H1 (cell line): Measurements from ENCODE around the gene CACNA1F. TPM values are rescaled to one million over a fixed set of nuclear protein-coding genes. Genes with fewer than 3 reads are reported as not detected.

ENCODE experiments used
- CTCF ChIA-PET: fragments of 300-600 bp; sonication (Branson Sonifier 250); formaldehyde crosslinking; loops from one replicate; lab custom pipeline; 2021; ENCODE audit not compliant: partially characterized antibody; lab: Charles Lee
- POLR2A ChIA-PET: fragments of 300-600 bp; sonication (Branson Sonifier 250); formaldehyde crosslinking; loops from one replicate; lab custom pipeline; 2021; ENCODE audit warnings: inconsistent platforms; ENCODE audit not compliant: partially characterized antibody; lab: Charles Lee
- DNase-seq, 2 experiments: peaks; one replicate each; pipeline versions ENCODE4 v3.0.0 to v3.0.0-alpha.2; 2010 to 2022; ENCODE audit warnings: low spot score in 2 of 2, low read depth in 1 of 2, mixed read lengths in 1 of 2
- FAIRE-seq: peaks from 2 replicates; lab custom pipeline; 2011; peaks lifted over from hg19 to GRCh38; lab: Jason Lieb, UNC
- H2AFZ ChIP-seq: 2 replicates; pipeline ENCODE4 v1.8.1; 2012; ENCODE audit warnings: low read length, inconsistent platforms
- H2AK5ac ChIP-seq: 2 replicates; pipeline ENCODE4 v1.6.1; 2013; ENCODE audit warnings: low read depth, low read length
- H2BK120ac ChIP-seq: replicated peaks from 2 replicates; pipeline ENCODE3; 2013; ENCODE audit warnings: low read depth, low read length, inconsistent platforms
- H2BK12ac ChIP-seq: 2 replicates; pipeline ENCODE4 v1.6.1; 2013; ENCODE audit warnings: low read depth, low read length
- H2BK15ac ChIP-seq: 2 replicates; pipeline ENCODE4 v1.6.1; 2013; ENCODE audit warnings: low read length
- H2BK20ac ChIP-seq: 2 replicates; pipeline ENCODE4 v1.6.1; 2013; ENCODE audit warnings: low read length
- H2BK5ac ChIP-seq: 2 replicates; pipeline ENCODE4 v1.6.1; 2013; ENCODE audit warnings: low read depth, low read length
- H3K14ac ChIP-seq: 2 replicates; pipeline ENCODE4 v1.6.1; 2013; ENCODE audit warnings: inconsistent platforms; ENCODE audit not compliant: insufficient read length
- H3K18ac ChIP-seq: 2 replicates; pipeline ENCODE4 v1.6.1; 2013; ENCODE audit warnings: low read length; ENCODE audit errors: extremely low read depth
- H3K23ac ChIP-seq: 2 replicates; pipeline ENCODE4 v1.6.1; 2013; ENCODE audit warnings: inconsistent platforms; ENCODE audit not compliant: insufficient read length
- H3K23me2 ChIP-seq: 2 replicates; pipeline ENCODE4 v1.6.1; 2013; ENCODE audit warnings: low read depth, low read length
- H3K27ac ChIP-seq: 2 replicates; pipeline ENCODE4 v1.6.1; 2011; ENCODE audit warnings: low read depth, low read length, inconsistent platforms
- H3K27me3 ChIP-seq, 4 experiments: replicated peaks in 1 of 4; 1 replicate in 1 of 4; 2 replicates in 3 of 4; pipeline versions ENCODE4 v1.6.1 to v1.8.1; 2011 to 2013; ENCODE audit warnings: low read length in 3 of 4, mild to moderate bottlenecking in 3 of 4, inconsistent platforms in 2 of 4, mixed read lengths in 2 of 4, moderate library complexity in 1 of 4; ENCODE audit not compliant: control insufficient read depth in 3 of 4, insufficient read depth in 3 of 4; ENCODE audit errors: extremely low read depth in 1 of 4
- H3K36me3 ChIP-seq, 4 experiments: 2 replicates each; pipeline versions ENCODE4 v1.6.1 to v1.8.1; 2011 to 2013; ENCODE audit warnings: mild to moderate bottlenecking in 4 of 4, low read length in 3 of 4, moderate library complexity in 2 of 4, control low read depth in 1 of 4, inconsistent platforms in 1 of 4; ENCODE audit not compliant: insufficient read depth in 4 of 4, control insufficient read depth in 2 of 4
- H3K4ac ChIP-seq: replicated peaks from 2 replicates; pipeline ENCODE3; 2013; ENCODE audit warnings: low read length, low read depth, mixed read lengths, inconsistent platforms; ENCODE audit not compliant: insufficient read length
- H3K4me1 ChIP-seq, 4 experiments: replicated peaks in 1 of 4; 1 replicate in 1 of 4; 2 replicates in 3 of 4; pipeline versions ENCODE4 v1.6.1 to v1.8.1; 2011 to 2013; ENCODE audit warnings: low read length in 3 of 4, inconsistent platforms in 2 of 4, mixed read lengths in 1 of 4; ENCODE audit not compliant: insufficient read depth in 4 of 4, control insufficient read depth in 3 of 4
- H3K4me2 ChIP-seq, 2 experiments: 2 replicates each; pipeline versions ENCODE4 v1.6.1 to v1.8.1; 2011 to 2013; ENCODE audit warnings: low read depth in 2 of 2, low read length in 2 of 2, control low read depth in 1 of 2, inconsistent platforms in 1 of 2, mild to moderate bottlenecking in 1 of 2; ENCODE audit not compliant: insufficient read depth in 1 of 2
- H3K4me3 ChIP-seq, 4 experiments: fragments of 200-600, 300-600 bp in 1 of 4; sonication (generic), shearing (Covaris generic), sonication (Bioruptor Twin) in 1 of 4; 2 replicates each; pipeline versions ENCODE4 v1.5.1 to v1.8.1; 2011 to 2016; ENCODE audit warnings: low read length in 4 of 4, low read depth in 3 of 4, control low read depth in 2 of 4, inconsistent platforms in 2 of 4, mild to moderate bottlenecking in 2 of 4, mixed read lengths in 1 of 4, moderate library complexity in 1 of 4; ENCODE audit not compliant: insufficient read depth in 2 of 4; ENCODE audit errors: extremely low read depth in 1 of 4
- H3K56ac ChIP-seq: replicated peaks from 2 replicates; pipeline ENCODE3; 2013; ENCODE audit warnings: low read depth, mild to moderate bottlenecking, mixed read lengths, low read length, inconsistent platforms; ENCODE audit not compliant: insufficient read length
- H3K79me1 ChIP-seq: 2 replicates; pipeline ENCODE4 v1.6.1; 2013; ENCODE audit warnings: low read depth, low read length, control low read depth
- H3K79me2 ChIP-seq, 2 experiments: 2 replicates each; pipeline versions ENCODE4 v1.6.1 to v1.8.1; 2012 to 2013; ENCODE audit warnings: low read length in 2 of 2, mild to moderate bottlenecking in 2 of 2, inconsistent platforms in 1 of 2; ENCODE audit not compliant: insufficient read depth in 2 of 2, control insufficient read depth in 1 of 2
- H3K9ac ChIP-seq, 4 experiments: replicated peaks in 1 of 4; 1 replicate in 1 of 4; 2 replicates in 3 of 4; pipeline versions ENCODE4 v1.6.1 to v1.8.1; 2011 to 2013; ENCODE audit warnings: low read depth in 3 of 4, low read length in 3 of 4, control low read depth in 2 of 4, mild to moderate bottlenecking in 2 of 4, moderate library complexity in 2 of 4, inconsistent platforms in 1 of 4; ENCODE audit errors: extremely low read depth in 1 of 4
- H3K9me3 ChIP-seq, 2 experiments: 2 replicates each; pipeline versions ENCODE4 v1.6.1 to v1.8.1; 2012 to 2013; ENCODE audit warnings: mild to moderate bottlenecking in 2 of 2, moderate library complexity in 2 of 2, control low read depth in 1 of 2, inconsistent platforms in 1 of 2, low read depth in 1 of 2, low read length in 1 of 2, mixed read lengths in 1 of 2; ENCODE audit not compliant: insufficient read depth in 2 of 2
- H4K20me1 ChIP-seq, 2 experiments: replicated peaks in 1 of 2; 2 replicates each; pipeline versions ENCODE3 to v1.8.1; 2011 to 2013; ENCODE audit warnings: inconsistent platforms in 2 of 2, low read length in 2 of 2, mild to moderate bottlenecking in 1 of 2; ENCODE audit not compliant: insufficient read depth in 2 of 2, control insufficient read depth in 1 of 2
- H4K5ac ChIP-seq: 2 replicates; pipeline ENCODE4 v1.6.1; 2013; ENCODE audit warnings: low read length, low read depth, mixed read lengths, inconsistent platforms; ENCODE audit not compliant: insufficient read length
- H4K8ac ChIP-seq: 2 replicates; pipeline ENCODE4 v1.8.0; 2013; ENCODE audit warnings: mild to moderate bottlenecking, moderate library complexity, low read length, inconsistent platforms; ENCODE audit not compliant: insufficient read depth; ENCODE audit errors: extremely low read depth
- H4K91ac ChIP-seq: replicated peaks from 2 replicates; pipeline ENCODE3; 2013; ENCODE audit warnings: low read length, mixed read lengths, inconsistent platforms; ENCODE audit not compliant: insufficient read length
- ASH2L ChIP-seq: fragments of 200-600, 300-600 bp; sonication (generic); IDR thresholded peaks from one replicate; pipeline ENCODE4 v1.7.1; 2017; ENCODE audit warnings: low read length
- BRCA1 ChIP-seq: IDR thresholded peaks from 2 replicates; pipeline ENCODE4 v1.6.1; 2012; ENCODE audit warnings: low read depth, low read length, improper control_type of control experiment
- CBX8 ChIP-seq: fragments of 300-800, 300-1000 bp; sonication (generic); IDR thresholded peaks from 2 replicates; pipeline ENCODE4 v1.7.1; 2016; ENCODE audit warnings: low read depth, low read length, borderline replicate concordance
- CHD1 ChIP-seq: IDR thresholded peaks from 2 replicates; pipeline ENCODE4 v1.6.1; 2012; ENCODE audit warnings: low read depth, low read length, improper control_type of control experiment
- EZH2 ChIP-seq: fragments of 200-600 bp; sonication (generic); IDR thresholded peaks from 2 replicates; pipeline ENCODE4 v1.7.1; 2012; ENCODE audit warnings: low read depth, mild to moderate bottlenecking, moderate library complexity, low read length, inconsistent platforms; ENCODE audit not compliant: severe bottlenecking
- GABPA ChIP-seq: IDR thresholded peaks from 2 replicates; pipeline ENCODE4 v1.6.1; 2011; ENCODE audit warnings: mild to moderate bottlenecking, low read length, moderate library complexity, borderline replicate concordance; ENCODE audit not compliant: insufficient read depth
- HDAC6 ChIP-seq: IDR thresholded peaks from one replicate; pipeline ENCODE4 v1.7.1; 2012; ENCODE audit warnings: low read depth, mild to moderate bottlenecking, inconsistent platforms, low read length, moderate library complexity
- NANOG ChIP-seq: IDR thresholded peaks from 2 replicates; pipeline ENCODE4 v1.6.1; 2011; ENCODE audit warnings: low read length, low read depth, mild to moderate bottlenecking, inconsistent platforms; ENCODE audit not compliant: insufficient read depth, poor library complexity, severe bottlenecking
- PHF8 ChIP-seq: fragments of 200-600 bp; sonication (generic); conservative IDR thresholded peaks from 2 replicates; pipeline ENCODE4 v1.7.1; 2012; ENCODE audit warnings: low read depth, mild to moderate bottlenecking, inconsistent platforms, low read length, moderate library complexity
- RBBP5 ChIP-seq: IDR thresholded peaks from 2 replicates; pipeline ENCODE4 v1.7.1; 2012; ENCODE audit warnings: low read depth, mild to moderate bottlenecking, inconsistent platforms, low read length, moderate library complexity, borderline replicate concordance
- TBP ChIP-seq: IDR thresholded peaks from 2 replicates; pipeline ENCODE4 v1.6.1; 2011; ENCODE audit warnings: low read depth, low read length, improper control_type of control experiment
- WGBS, 2 experiments: shearing (Covaris generic) in 1 of 2; methylation state at CpG; one replicate each; pipeline versions ENCODE4 v1.1.6 to v1.1.7; 2013 to 2015; ENCODE audit warnings: low lambda C conversion rate in 2 of 2, mixed read lengths in 2 of 2, inconsistent platforms in 1 of 2, low coverage in 1 of 2, missing lambda C conversion rate in 1 of 2; ENCODE audit not compliant: insufficient replicate concordance in 2 of 2, insufficient coverage in 1 of 2, insufficient read length in 1 of 2; ENCODE audit errors: extremely low coverage in 1 of 2, missing lambda C conversion rate in 1 of 2; 5-methylcytosine and 5-hydroxymethylcytosine counted together
- polyA plus RNA-seq, 7 experiments: library from polyadenylated mRNA; depleted of rRNA in 3 of 7; stranded (reverse) in 5 of 7; unstranded in 2 of 7; fragments of >200 nt in 5 of 7; fragments of 200-250 nt in 2 of 7; gene quantifications; 1 replicate in 5 of 7; 2 replicates in 1 of 7; 4 replicates in 1 of 7; pipeline versions ENCODE4 v1.2.1 to v1.2.3, GENCODE V29; 2011 to 2013; ENCODE audit warnings: missing spikeins in 2 of 7, mixed read lengths in 2 of 7
- total RNA-seq: library from RNA; stranded (reverse); fragmentation: NEBNext Ultra II Directional; extraction: Animal tissue kit (Norgen Biotek cat#: 25700); gene quantifications from 2 replicates; pipeline ENCODE4 v1.2.1, GENCODE V29; 2021

Gene CACNA1F
- total and polyA plus RNA-seq, 2 of the 8 experiments (the other 6 are each of a cell fraction or from before 2014, with no cell fraction given), result 0.59 to 0.84 TPM

DNA sequence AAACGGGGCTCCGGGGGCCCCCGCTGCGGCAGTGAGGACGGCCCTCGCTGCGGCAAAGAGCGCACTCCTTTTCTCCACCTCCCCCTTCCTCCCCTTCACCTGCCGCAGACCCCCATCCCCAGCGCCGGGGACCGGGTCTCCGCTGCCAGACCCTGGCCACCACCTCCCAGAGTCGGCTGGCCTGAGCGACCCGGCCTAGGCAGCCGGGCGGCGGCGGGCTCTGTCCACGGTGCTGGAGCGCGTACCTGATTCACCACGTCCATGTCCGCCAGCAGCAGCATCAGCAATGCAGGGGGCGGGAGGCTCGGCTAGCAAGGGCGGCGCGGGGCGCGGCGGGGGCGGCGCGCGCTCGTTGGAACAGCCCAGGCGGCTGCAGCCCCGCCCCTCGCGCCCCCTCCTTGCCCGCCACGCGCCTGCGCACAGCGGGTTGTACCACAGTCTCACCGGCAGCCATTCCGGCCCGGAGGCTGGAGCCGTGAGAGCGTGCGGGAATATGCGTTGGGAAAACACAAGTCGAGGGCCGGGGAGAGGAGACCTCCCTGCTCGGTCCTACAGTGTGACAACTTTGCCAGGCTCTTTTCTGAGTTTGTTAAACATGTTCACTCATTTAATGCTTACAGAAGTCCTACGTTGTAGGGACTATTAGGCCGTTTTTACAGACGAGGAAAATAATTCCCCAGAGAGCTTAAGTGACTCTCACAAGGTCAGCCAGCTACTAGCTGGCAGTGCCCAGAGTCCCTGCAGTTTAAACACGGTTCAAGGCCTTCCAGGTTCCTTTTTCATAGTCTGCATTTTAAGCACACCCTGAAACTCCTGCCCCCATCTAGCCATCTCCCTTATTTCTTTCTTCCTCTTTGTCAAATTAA, 33.0 kb downstream of the CACNA1F start, which contains the start of gene SYP:
Gene SYP, minus strand, starts transcription at position 288 of the 866 bp plus-strand sequence. Its CDS starts 7 bp downstream, at position 281.
- H3K23me2 ChIP-seq, result peaks cover 5% of the 10 kb centered on the region; the same call in 1 of the 2 replicates
- FAIRE-seq, result peak; percentile 50
- TF ChIP-seq PHF8, result no peak
- no peak for TF ChIP-seq ASH2L
- no peak for TF ChIP-seq RBBP5
- no peak for TF ChIP-seq CBX8
- TF ChIP-seq TBP, result peak; percentile 38; the same call in 1 of the 2 replicates
- TF ChIP-seq CHD1, result no peak
- TF ChIP-seq HDAC6, result no peak
- no peak for TF ChIP-seq NANOG
- no peak for TF ChIP-seq EZH2
- no peak for TF ChIP-seq BRCA1
- no peak for TF ChIP-seq GABPA

More for the DNA sequence above, 33.0 kb downstream of the CACNA1F start, which contains the start of gene SYP:
- Histone ChIP-seq H4K5ac (no peak within 1 kb of the TSS), H3K79me2 (no peaks in the 10 kb centered on the region), H2AK5ac (no peak within 1 kb of the TSS), H3K27ac (no peak within 1 kb of the TSS; the same call in 1 of the 2 replicates), H2AFZ (peak within 1 kb of the TSS; percentile 85; the same call in 1 of the 2 replicates), H3K36me3 (no peaks in the 10 kb centered on the region), H3K18ac (peak within 1 kb of the TSS; percentile 71), H3K79me1 (no peaks in the 10 kb centered on the region), H3K56ac (no peak within 1 kb of the TSS), H3K23ac (no peak within 1 kb of the TSS), H3K14ac (no peak within 1 kb of the TSS), H2BK20ac (no peak within 1 kb of the TSS), H4K20me1 (no peaks in the 10 kb centered on the region), H4K91ac (no peak within 1 kb of the TSS), H2BK12ac (no peak within 1 kb of the TSS), H2BK120ac (no peak within 1 kb of the TSS), H3K27me3 (no peaks in the 10 kb centered on the region), H3K4me2 (peak within 1 kb of the TSS; percentile 70 to 84), H2BK15ac (no peak within 1 kb of the TSS), H3K4me3 (peak within 1 kb of the TSS; percentile 37 to 67 (median 42)), H3K9me3 (no peaks in the 10 kb centered on the region), H3K4me1 (peaks cover 0 to 11% (median 5%) of the 10 kb centered on the region in 4 experiments; a peak in 5 of 7 replicates), H3K9ac (no peak within 1 kb of the TSS; a peak in 1 of 7 replicates), H3K4ac (no peak within 1 kb of the TSS), H2BK5ac (no peak within 1 kb of the TSS), H4K8ac (no peak within 1 kb of the TSS)
- CTCF ChIA-PET, result no interaction called here
- POLR2A ChIA-PET, result interaction anchor here (0.8 to 0.9 kb wide), 2 partner anchors 9 to 10 kb away, joined by 3 read pairs; no protein-coding TSS in a partner anchor
- DNase-seq, result peak; percentile 64 to 88
- WGBS, 2 experiments, result 18% methylated on average over 11 of the region's 61 CpGs; no CpG with 5 or more reads in 1 of the 2 experiments
